Measurements from ENCODE around the gene DDAH1.

DNA sequence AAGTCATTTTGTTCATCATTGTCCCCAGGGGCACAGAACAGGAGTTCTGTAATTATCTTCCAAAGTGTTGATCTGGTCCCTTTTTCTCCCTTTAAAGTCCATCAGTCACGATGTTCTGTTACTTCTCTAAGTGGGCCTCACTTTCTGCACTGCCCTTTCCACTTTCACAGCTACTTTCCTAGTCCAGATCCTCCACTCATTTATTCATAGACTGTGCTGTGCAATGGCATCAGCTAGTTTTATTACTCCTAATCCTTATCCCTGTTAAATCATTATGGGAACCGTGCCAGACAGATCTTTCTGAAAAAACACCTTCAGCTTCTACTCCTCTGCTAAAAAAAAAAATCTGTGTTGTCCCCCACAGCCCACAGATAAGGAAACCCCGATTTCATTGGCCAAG lies 124.5 kb downstream of the DDAH1 start:
- TF ChIP-seq GATA3 (IDR thresholded peaks at IDR 0.05; ENCODE audit: low read depth, low read length) = no peak
- TF ChIP-seq GATA2 (IDR thresholded peaks at IDR 0.05; ENCODE audit: low read depth, low read length) = no peak
